H1 (cell line): ENCODE results near the gene TMIGD3.

Experiments used
- CTBP2 ChIP-seq: IDR thresholded peaks from 2 replicates; pipeline ENCODE4 v1.7.0; 2011; ENCODE audit warnings: borderline replicate concordance, mild to moderate bottlenecking, moderate library complexity, mixed read lengths, low read length; ENCODE audit not compliant: insufficient read depth, insufficient read length
- EZH2 ChIP-seq: fragments of 200-600 bp; sonication (generic); IDR thresholded peaks from 2 replicates; pipeline ENCODE4 v1.7.1; 2012; ENCODE audit warnings: low read depth, mild to moderate bottlenecking, moderate library complexity, low read length, inconsistent platforms; ENCODE audit not compliant: severe bottlenecking
- POLR2A ChIP-seq, 2 experiments: IDR thresholded peaks; 1 replicate in 1 of 2; 2 replicates in 1 of 2; pipeline ENCODE4 v1.6.1; 2011; ENCODE audit warnings: low read depth in 2 of 2, low read length in 2 of 2, mild to moderate bottlenecking in 2 of 2; ENCODE audit errors: control extremely low read depth in 1 of 2
- POLR2AphosphoS5 ChIP-seq: IDR thresholded peaks from 2 replicates; pipeline ENCODE4 v1.6.1; 2011; ENCODE audit warnings: low read depth, low read length
- SP1 ChIP-seq: IDR thresholded peaks from 2 replicates; pipeline ENCODE4 v1.6.1; 2011; ENCODE audit warnings: low read depth, low read length
- TBP ChIP-seq: IDR thresholded peaks from 2 replicates; pipeline ENCODE4 v1.6.1; 2011; ENCODE audit warnings: low read depth, low read length, improper control_type of control experiment
- TF ChIP-seq, protein P1 (sequence below), 3 experiments: IDR thresholded peaks; 1 replicate in 2 of 3; 2 replicates in 1 of 3; pipeline versions ENCODE4 v1.5.1 to v1.6.1; 2011; ENCODE audit warnings: low read length in 3 of 3, mild to moderate bottlenecking in 3 of 3, inconsistent platforms in 2 of 3, low read depth in 1 of 3, moderate library complexity in 1 of 3; ENCODE audit not compliant: insufficient read depth in 1 of 3; ENCODE audit errors: control extremely low read depth in 1 of 3

GRCh38 chr1:111512132-111512889, 8.9 kb upstream of the TMIGD3 start:
- TF ChIP-seq, protein P1, sequence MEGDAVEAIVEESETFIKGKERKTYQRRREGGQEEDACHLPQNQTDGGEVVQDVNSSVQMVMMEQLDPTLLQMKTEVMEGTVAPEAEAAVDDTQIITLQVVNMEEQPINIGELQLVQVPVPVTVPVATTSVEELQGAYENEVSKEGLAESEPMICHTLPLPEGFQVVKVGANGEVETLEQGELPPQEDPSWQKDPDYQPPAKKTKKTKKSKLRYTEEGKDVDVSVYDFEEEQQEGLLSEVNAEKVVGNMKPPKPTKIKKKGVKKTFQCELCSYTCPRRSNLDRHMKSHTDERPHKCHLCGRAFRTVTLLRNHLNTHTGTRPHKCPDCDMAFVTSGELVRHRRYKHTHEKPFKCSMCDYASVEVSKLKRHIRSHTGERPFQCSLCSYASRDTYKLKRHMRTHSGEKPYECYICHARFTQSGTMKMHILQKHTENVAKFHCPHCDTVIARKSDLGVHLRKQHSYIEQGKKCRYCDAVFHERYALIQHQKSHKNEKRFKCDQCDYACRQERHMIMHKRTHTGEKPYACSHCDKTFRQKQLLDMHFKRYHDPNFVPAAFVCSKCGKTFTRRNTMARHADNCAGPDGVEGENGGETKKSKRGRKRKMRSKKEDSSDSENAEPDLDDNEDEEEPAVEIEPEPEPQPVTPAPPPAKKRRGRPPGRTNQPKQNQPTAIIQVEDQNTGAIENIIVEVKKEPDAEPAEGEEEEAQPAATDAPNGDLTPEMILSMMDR (IDR thresholded peaks at IDR 0.05; ENCODE audit: control extremely low read depth in 1 of 3, insufficient read depth in 1 of 3, low read depth in 1 of 3, low read length in 3 of 3) = no peak
- TF ChIP-seq SP1 (no peak), CTBP2 (no peak), POLR2A (IDR thresholded peaks at IDR 0.05; ENCODE audit: control extremely low read depth in 1 of 2, low read depth in 2 of 2, low read length in 2 of 2) (no peak), EZH2 (no peak), TBP (no peak), POLR2AphosphoS5 (no peak)
